GM15510 (cell line): ENCODE measurements around the gene CAPN2.

Source experiments
- POLR2A ChIP-seq: IDR thresholded peaks from 3 replicates; pipeline ENCODE4 v1.6.1; 2011; ENCODE audit warnings: borderline replicate concordance; ENCODE audit not compliant: insufficient read length; ENCODE audit errors: extremely low read depth

The CAPN2 gene

DNA sequence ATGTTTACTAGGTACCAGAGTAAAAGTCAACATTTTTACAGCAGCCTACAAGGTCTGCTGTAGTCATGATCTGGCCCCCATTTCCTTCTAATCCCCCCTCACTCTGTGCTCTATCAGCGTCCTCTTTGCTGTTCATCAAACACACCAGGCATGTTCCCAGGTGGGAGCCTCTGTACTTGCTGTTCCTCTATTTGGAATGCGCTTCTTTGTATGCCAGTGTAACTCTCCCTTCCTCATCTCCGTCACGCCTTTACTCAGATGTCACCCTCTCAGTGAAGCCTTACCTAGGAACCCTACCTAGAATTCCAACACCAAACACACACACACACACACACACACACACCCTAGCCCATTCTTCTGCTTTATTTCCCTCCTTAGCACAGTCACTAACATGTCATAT lies 112.4 kb downstream of the CAPN2 start:
- no peak for TF ChIP-seq POLR2A
